H4 (cell line): ENCODE measurements around the gene OTOGL. TPM values are rescaled to one million over a fixed set of nuclear protein-coding genes. Genes with fewer than 3 reads are reported as not detected.
A peak's percentile ranks its signal among the peaks of the same experiment; 100 is the strongest.

Source experiments
- DNase-seq: peaks from one replicate; pipeline ENCODE4 v3.0.0-alpha.2; 2015; ENCODE audit warnings: low spot score
- total RNA-seq: library from RNA; depleted of rRNA; stranded (reverse); fragments of >200 nt; shearing (Covaris generic); gene quantifications from 2 replicates; pipeline ENCODE4 v1.2.3, GENCODE V29; 2014; rRNA removed

OTOGL gene
- total RNA-seq, 1 experiment from 2014 or later, result 0.17 TPM

- DNase-seq, result no peak
Measured at GRCh38 chr12:80356097-80356496, 256.8 kb downstream of the OTOGL start.

GRCh38 chr12:80359703-80360102 lies 260.4 kb downstream of the OTOGL start:
- no peak for DNase-seq

GRCh38 chr12:80364056-80364455 lies 264.7 kb downstream of the OTOGL start:
- DNase-seq, result no peak

DNA sequence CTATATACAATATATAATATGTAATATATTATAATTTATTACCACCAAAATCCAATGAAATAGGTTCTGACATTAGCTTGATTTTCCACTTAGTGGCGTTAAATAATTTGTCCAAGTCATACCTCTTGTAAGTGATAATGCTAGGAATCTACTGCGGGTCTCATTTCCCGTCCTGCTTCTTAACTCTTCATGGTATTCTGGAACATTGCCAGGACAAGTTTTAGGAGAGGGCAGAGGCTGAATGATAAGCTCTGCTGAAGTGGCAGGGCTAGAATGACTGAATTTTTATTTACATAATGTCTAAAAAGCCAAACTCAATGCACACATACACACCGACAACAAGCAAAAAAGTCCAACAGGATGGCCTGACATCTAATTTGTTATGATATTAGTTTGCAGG lies 274.3 kb downstream of the OTOGL start:
- DNase-seq, result no peak

DNA sequence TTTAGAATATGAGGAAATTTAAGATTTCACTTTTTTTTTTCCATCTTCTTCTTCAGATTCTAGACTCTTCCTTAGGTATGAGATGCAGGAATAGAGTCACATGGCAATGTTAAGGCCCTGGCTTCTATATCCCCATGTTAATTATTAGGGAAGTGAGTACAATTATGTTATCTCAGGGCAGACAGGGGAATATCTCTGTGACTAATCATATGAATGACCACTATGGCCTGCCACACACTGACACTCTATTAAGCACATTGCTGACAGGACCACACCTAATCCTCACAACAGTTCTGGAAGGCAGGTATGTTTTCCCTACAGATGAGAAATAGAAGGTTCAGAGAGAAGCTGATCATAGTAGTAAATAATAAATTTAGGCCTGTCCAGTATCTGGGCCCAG lies 275.3 kb downstream of the OTOGL start:
- no peak for DNase-seq

DNA sequence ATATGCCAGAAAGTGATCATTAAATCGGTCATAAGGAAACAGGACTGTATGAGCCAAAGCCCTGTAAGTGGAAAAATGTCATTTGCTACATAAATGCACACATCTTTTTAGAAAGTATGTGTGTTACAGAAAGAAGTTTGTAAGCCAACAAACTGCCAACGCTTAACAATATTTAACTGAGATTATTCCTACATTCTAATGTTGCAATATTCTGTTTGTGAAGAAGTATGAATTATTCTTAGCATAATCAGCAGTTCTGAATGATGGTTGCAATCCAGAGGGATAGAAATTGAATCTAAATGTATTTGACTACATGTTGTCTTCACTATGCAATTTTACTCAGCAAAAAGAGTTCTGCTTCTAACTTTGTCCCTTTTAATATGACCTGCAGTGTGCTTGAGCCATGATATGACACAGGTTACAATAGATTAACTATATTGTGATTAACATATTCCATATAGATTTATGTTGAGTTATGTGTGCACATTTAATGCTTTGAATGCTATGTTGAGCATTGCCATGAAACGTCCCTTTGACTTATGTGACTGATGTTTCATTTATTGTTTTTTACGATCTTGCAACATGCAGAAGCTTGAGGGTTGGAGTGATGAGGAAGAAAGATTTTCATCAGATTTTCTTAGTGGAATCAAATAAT lies 277.9 kb downstream of the OTOGL start:
- no peak for DNase-seq

- DNase-seq, result no peak
Measured at GRCh38 chr12:80381121-80381520, 281.8 kb downstream of the OTOGL start.

GRCh38 chr12:80382254-80382653 lies 282.9 kb downstream of the OTOGL start:
- DNase-seq, result no peak

DNA sequence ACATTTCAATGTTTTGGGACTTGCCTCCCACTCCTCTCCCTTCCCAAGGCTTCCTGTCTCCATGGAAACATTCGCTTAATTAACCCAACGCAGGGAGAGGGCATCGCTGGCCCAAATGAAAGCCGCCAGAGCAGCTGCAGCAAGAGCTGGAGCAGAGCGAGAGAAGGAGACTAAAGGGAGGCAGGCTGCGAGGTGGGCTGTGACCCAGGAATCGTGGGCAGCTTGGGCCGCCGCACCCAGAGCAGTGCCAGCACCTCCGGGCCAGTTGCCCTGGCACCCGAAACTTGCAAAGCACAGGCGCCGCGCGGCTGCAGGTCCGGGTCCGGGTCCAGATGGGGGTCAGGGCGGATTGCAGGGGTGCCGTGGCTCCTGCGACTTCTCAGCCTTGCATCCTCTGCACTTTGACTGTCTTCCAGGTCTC lies 301.2 kb downstream of the OTOGL start:
- DNase-seq, result peak; percentile 9

DNA sequence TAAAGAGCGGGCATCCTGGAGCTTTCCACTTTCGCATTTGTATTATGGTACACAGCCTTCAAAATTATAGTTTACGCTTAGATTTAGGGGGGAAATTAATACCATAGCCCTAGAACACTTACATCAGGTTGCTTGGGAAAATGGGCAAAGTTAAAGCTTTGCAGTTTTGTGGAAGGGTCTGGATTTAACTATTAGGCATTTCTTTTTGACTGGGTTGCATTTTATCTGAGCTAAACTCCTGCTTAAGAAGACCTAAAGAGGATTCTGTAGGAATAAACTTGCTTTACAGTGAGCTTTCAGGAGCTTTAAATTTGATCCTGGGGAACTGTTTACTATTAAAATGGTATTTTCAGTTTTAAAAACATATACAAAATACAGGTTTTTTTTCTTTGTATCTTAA lies 301.9 kb downstream of the OTOGL start:
- DNase-seq, result no peak

GRCh38 chr12:80404629-80405028 lies 305.3 kb downstream of the OTOGL start:
- no peak for DNase-seq

GRCh38 chr12:80406253-80406652 lies 306.9 kb downstream of the OTOGL start:
- no peak for DNase-seq

GRCh38 chr12:80411787-80412186 lies 312.4 kb downstream of the OTOGL start:
- no peak for DNase-seq

GRCh38 chr12:80412343-80412953 lies 313.1 kb downstream of the OTOGL start:
- peak; percentile 46 for DNase-seq

- no peak for DNase-seq
Measured at GRCh38 chr12:80413462-80413861, 314.1 kb downstream of the OTOGL start.

DNA sequence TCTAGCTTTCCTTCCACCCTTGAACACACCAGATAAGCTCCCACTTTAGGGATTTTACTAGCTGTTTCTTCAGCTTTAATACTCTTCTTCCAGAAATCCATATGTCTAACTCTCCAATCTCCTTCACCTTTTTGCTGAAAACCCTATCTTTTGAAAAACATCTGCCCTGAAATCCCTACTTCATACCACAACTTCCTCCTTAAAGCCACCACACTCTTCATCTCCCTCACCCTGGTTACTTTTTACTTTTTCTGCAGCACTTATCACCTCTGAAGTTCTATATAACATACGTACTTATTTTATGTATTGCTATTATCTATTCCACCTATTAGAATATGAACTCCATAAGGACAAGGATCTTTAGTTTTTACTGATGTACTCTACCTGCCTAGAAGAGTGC lies 316.1 kb downstream of the OTOGL start:
- DNase-seq, result no peak

- DNase-seq, result no peak
Measured at GRCh38 chr12:80419644-80420043, 320.3 kb downstream of the OTOGL start.

- no peak for DNase-seq
Measured at GRCh38 chr12:80420075-80420474, 320.7 kb downstream of the OTOGL start.

DNA sequence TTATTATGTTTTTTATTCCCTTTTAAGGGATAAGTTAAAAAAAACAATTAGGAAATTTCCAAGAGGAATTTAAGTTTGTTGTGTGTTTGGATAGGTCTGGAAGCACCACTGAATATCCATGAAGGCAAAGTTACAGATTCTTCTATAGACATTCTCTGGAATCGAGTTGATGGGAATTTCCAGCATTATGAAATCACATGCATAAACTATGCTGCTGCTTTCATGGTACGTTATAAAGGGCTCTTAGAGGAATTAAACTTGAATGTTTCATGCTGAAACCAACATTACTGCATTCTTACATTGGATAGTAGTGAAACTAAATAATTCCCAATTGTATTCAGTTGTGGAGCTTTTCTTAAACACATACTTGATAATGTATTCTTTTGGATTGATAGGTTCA lies 323.2 kb downstream of the OTOGL start:
- no peak for DNase-seq

Other genes starting within 250 kb of the OTOGL start
- gene PPP1R12A, start 164.4 kb upstream of the OTOGL start, total RNA-seq, result 31.8 and 41.8 TPM in 2 replicates